HG03521 (cell line): Measurements from ENCODE around the gene ITGB4.

Experiments
- ATAC-seq: cut with Tn5 transposase; IDR thresholded peaks from one replicate; pipeline ENCODE4 v1.9.1; 2021; ENCODE audit warnings: mild to moderate bottlenecking, moderate library complexity; ENCODE audit not compliant: unreplicated experiment

ITGB4 gene

GRCh38 chr17:75731086-75731715 is 9.9 kb downstream of the ITGB4 start:
- no peak for ATAC-seq

- ATAC-seq: no peak
Measured at GRCh38 chr17:75731716-75732498, 10.6 kb downstream of the ITGB4 start.

GRCh38 chr17:75733471-75733870 is 12.2 kb downstream of the ITGB4 start:
- no peak for ATAC-seq

- no peak for ATAC-seq
Measured at GRCh38 chr17:75734674-75735294, 13.5 kb downstream of the ITGB4 start.

GRCh38 chr17:75736173-75736835 is 15.0 kb downstream of the ITGB4 start:
- ATAC-seq: no peak

GRCh38 chr17:75737133-75737962 is 16.1 kb downstream of the ITGB4 start:
- ATAC-seq: no peak

GRCh38 chr17:75738218-75738802 is 17.1 kb downstream of the ITGB4 start:
- no peak for ATAC-seq

- no peak for ATAC-seq
Measured at GRCh38 chr17:75739174-75739573, 17.9 kb downstream of the ITGB4 start.

GRCh38 chr17:75739801-75740200 is 18.5 kb downstream of the ITGB4 start:
- no peak for ATAC-seq

- no peak for ATAC-seq
Measured at GRCh38 chr17:75740215-75740614, 19.0 kb downstream of the ITGB4 start.

- no peak for ATAC-seq
Measured at GRCh38 chr17:75740631-75741077, 19.4 kb downstream of the ITGB4 start.

- no peak for ATAC-seq
Measured at GRCh38 chr17:75742337-75742736, 21.1 kb downstream of the ITGB4 start.

- no peak for ATAC-seq
Measured at GRCh38 chr17:75743625-75744206, 22.5 kb downstream of the ITGB4 start.

- ATAC-seq: no peak
Measured at GRCh38 chr17:75748706-75749105, 27.4 kb downstream of the ITGB4 start.

GRCh38 chr17:75749545-75750389 is 28.5 kb downstream of the ITGB4 start:
- ATAC-seq: no peak

- no peak for ATAC-seq
Measured at GRCh38 chr17:75750661-75751423, 29.6 kb downstream of the ITGB4 start.

- ATAC-seq: no peak
Measured at GRCh38 chr17:75751676-75752404, 30.6 kb downstream of the ITGB4 start.

GRCh38 chr17:75752405-75752709 is 31.1 kb downstream of the ITGB4 start:
- ATAC-seq: no peak
